Ovary (tissue), 3 donors: ENCODE data around the gene KIF3B.

ENCODE experiments used
- CTCF ChIP-seq, 3 donors: fragments of 450-650 bp in 2 of 3; fragments of 200-600 bp in 1 of 3; IDR thresholded peaks; one replicate each; pipeline versions ENCODE4 v1.5.1 to v1.8.0; 2016 to 2022; ENCODE audit warnings: antibody characterized with exemption in 3 of 3, mild to moderate bottlenecking in 1 of 3
- EP300 ChIP-seq: sonication (generic); formaldehyde crosslinking; IDR thresholded peaks from one replicate; pipeline ENCODE4 v1.6.1; 2017; ENCODE audit warnings: antibody characterized with exemption
- POLR2A ChIP-seq: fragments of 450-650 bp; IDR thresholded peaks from one replicate; pipeline ENCODE4 v1.6.1; 2017; ENCODE audit warnings: antibody characterized with exemption, mild to moderate bottlenecking, moderate library complexity
- donor health status: DM: no; HTN: no; CAD: no.

- TF ChIP-seq CTCF (IDR thresholded peaks at IDR 0.05), result no peak
- no peak for TF ChIP-seq POLR2A
- no peak for TF ChIP-seq EP300
Observed at GRCh38 chr20:32316667-32317066, 39.2 kb downstream of the KIF3B start.
